ENCODE results near the gene PTH1R. TPM values are rescaled to one million over a fixed set of nuclear protein-coding genes. Genes with fewer than 3 reads are reported as not detected.
A peak's percentile ranks its signal among the peaks of the same experiment; 100 is the strongest.

Gene PTH1R
- total RNA-seq, 1 donor from 2014 or later, result 15.4 TPM

DNA sequence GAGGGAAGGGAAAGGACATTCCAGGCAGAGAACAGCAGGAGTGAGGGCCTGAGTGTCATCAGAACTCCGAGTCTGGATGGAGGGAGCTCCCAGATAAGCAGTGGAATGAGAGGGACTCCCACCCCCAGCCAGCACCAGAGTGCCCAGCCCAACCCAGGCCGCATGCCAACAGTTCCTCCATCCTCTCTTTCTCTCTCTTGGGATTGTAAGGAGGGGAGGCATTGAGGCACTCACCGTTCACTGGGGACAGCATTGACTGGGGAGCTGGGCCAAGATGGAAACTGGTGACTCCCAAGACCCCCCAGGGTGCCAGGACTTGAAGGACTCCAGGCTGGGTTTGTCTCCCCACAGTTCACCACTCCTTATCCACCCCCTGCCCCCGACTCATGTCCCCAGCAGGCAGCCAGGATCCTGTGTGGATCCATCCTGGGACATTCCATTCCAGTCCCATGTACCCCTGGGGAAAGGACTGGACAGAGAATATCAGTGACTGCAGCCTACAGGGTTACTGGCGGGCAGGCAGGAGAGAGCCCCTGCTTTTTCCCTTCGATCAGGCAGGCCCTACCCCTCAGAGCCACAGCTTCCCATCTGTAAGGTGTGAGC is 15.7 kb downstream of the PTH1R start:
- no peaks in the 10 kb centered on the region for H3K27me3 Mint-ChIP-seq (ENCODE audit: unreplicated experiment)
- H3K9me3 Mint-ChIP-seq (ENCODE audit: unreplicated experiment), result no peaks in the 10 kb centered on the region
- no peak for DNase-seq (ENCODE audit: extremely low spot score, unreplicated experiment)
- H3K27ac Mint-ChIP-seq (ENCODE audit: unreplicated experiment), result no peak overlapping the region
- H3K4me3 Mint-ChIP-seq (ENCODE audit: unreplicated experiment), result peak overlapping the region; percentile 70
- TF ChIP-seq, protein P1, sequence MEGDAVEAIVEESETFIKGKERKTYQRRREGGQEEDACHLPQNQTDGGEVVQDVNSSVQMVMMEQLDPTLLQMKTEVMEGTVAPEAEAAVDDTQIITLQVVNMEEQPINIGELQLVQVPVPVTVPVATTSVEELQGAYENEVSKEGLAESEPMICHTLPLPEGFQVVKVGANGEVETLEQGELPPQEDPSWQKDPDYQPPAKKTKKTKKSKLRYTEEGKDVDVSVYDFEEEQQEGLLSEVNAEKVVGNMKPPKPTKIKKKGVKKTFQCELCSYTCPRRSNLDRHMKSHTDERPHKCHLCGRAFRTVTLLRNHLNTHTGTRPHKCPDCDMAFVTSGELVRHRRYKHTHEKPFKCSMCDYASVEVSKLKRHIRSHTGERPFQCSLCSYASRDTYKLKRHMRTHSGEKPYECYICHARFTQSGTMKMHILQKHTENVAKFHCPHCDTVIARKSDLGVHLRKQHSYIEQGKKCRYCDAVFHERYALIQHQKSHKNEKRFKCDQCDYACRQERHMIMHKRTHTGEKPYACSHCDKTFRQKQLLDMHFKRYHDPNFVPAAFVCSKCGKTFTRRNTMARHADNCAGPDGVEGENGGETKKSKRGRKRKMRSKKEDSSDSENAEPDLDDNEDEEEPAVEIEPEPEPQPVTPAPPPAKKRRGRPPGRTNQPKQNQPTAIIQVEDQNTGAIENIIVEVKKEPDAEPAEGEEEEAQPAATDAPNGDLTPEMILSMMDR (IDR thresholded peaks at IDR 0.05), result no peak
- H3K4me1 Mint-ChIP-seq (ENCODE audit: unreplicated experiment), result peaks cover 28% of the 10 kb centered on the region
- H3K36me3 Mint-ChIP-seq (ENCODE audit: unreplicated experiment), result no peaks in the 10 kb centered on the region

DNA sequence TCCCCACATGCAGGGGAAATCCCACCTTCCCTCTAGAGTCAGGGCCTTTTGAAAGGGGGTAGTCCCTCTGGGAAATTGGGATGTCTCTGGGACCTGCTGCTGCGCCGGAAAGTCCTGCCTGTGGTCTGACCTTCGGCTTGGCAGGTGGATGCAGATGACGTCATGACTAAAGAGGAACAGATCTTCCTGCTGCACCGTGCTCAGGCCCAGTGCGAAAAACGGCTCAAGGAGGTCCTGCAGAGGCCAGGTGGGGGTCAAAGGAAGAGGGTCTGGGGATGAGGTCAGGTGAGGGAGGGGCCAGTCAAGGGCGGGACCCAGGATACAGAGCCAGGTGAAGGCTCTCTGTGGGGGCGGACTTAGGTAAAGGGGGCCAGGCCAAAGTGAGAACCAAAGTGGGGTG is 16.2 kb downstream of the PTH1R start:
- Mint-ChIP-seq H3K36me3 (ENCODE audit: unreplicated experiment) (no peaks in the 10 kb centered on the region), H3K27me3 (ENCODE audit: unreplicated experiment) (no peaks in the 10 kb centered on the region), H3K27ac (ENCODE audit: unreplicated experiment) (no peak overlapping the region), H3K4me3 (ENCODE audit: unreplicated experiment) (no peak overlapping the region), H3K4me1 (ENCODE audit: unreplicated experiment) (peaks cover 28% of the 10 kb centered on the region), H3K9me3 (ENCODE audit: unreplicated experiment) (no peaks in the 10 kb centered on the region)
- TF ChIP-seq, protein P1 (IDR thresholded peaks at IDR 0.05), result no peak
- DNase-seq (ENCODE audit: extremely low spot score, unreplicated experiment), result no peak

DNA sequence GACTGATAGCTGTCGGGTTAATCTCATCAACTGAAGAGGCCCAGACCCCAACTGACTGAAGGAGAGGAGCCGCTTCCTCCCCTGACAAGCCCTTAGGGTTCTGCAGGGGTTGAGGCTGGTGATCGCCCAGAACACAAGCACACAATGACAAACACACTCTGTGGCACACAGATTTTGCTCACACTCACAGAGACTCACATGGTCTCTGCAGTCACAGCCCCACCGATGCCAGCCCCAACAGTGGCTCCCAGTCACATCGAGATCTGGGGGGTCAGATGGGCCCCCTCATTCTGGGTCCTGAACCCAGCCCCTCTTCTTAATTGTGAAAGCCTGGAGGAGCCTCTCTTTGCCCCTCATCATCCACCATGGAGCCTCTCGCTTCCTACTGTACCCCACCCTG is 16.7 kb downstream of the PTH1R start:
- H3K36me3 Mint-ChIP-seq (ENCODE audit: unreplicated experiment), result no peaks in the 10 kb centered on the region
- peaks cover 28% of the 10 kb centered on the region for H3K4me1 Mint-ChIP-seq (ENCODE audit: unreplicated experiment)
- H3K27ac Mint-ChIP-seq (ENCODE audit: unreplicated experiment), result no peak overlapping the region
- DNase-seq (ENCODE audit: extremely low spot score, unreplicated experiment), result no peak
- no peaks in the 10 kb centered on the region for H3K9me3 Mint-ChIP-seq (ENCODE audit: unreplicated experiment)
- TF ChIP-seq, protein P1 (IDR thresholded peaks at IDR 0.05), result no peak
- H3K4me3 Mint-ChIP-seq (ENCODE audit: unreplicated experiment), result no peak overlapping the region
- no peaks in the 10 kb centered on the region for H3K27me3 Mint-ChIP-seq (ENCODE audit: unreplicated experiment)

DNA sequence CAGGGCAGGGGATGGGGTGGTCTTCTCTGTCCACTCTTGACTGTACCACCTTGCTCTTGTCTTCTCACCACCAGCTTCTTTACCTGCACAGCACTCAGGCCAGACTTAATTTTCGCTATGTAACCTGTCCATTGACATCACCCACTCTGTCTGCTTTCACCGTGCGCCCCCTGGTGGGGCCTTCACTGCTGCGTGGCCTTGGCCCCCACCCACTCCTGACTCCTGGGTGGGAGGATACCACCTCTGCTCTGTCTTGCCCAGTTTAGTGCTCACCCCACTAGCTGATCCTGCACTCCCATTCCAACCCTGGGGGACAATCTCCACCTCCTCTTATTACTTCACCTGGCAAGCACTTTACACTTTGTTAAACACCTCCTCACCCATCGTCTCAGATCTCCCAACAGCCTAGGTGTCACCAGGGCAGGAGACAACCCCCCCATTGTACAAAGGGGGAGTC is 17.7 kb downstream of the PTH1R start:
- peaks cover 23% of the 10 kb centered on the region for H3K4me1 Mint-ChIP-seq (ENCODE audit: unreplicated experiment)
- TF ChIP-seq, protein P1 (IDR thresholded peaks at IDR 0.05), result peak; percentile 92
- no peak overlapping the region for H3K4me3 Mint-ChIP-seq (ENCODE audit: unreplicated experiment)
- no peaks in the 10 kb centered on the region for H3K36me3 Mint-ChIP-seq (ENCODE audit: unreplicated experiment)
- H3K9me3 Mint-ChIP-seq (ENCODE audit: unreplicated experiment), result no peaks in the 10 kb centered on the region
- DNase-seq (ENCODE audit: extremely low spot score, unreplicated experiment), result no peak
- no peaks in the 10 kb centered on the region for H3K27me3 Mint-ChIP-seq (ENCODE audit: unreplicated experiment)
- no peak overlapping the region for H3K27ac Mint-ChIP-seq (ENCODE audit: unreplicated experiment)

DNA sequence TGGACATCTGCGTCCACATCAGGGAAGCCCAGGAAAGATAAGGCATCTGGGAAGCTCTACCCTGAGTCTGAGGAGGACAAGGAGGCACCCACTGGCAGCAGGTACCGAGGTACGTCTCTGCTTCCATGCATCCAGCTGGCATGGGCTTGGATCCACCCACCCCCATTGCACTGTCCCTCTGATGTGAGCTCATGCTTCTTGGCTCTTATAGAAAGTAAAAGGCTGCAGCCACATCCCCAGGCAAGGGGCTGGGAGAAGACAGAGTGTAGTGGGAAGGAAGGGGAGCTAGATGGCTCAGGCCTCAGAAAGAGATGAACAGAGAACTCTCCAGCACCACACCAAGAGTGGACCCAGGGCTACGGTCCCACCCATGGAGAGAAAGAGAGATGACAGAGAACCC is 18.2 kb downstream of the PTH1R start:
- H3K27me3 Mint-ChIP-seq (ENCODE audit: unreplicated experiment), result no peaks in the 10 kb centered on the region

More for the DNA sequence above, 18.2 kb downstream of the PTH1R start:
- Mint-ChIP-seq H3K27ac (ENCODE audit: unreplicated experiment) (no peak overlapping the region), H3K36me3 (ENCODE audit: unreplicated experiment) (no peaks in the 10 kb centered on the region), H3K4me3 (ENCODE audit: unreplicated experiment) (no peak overlapping the region), H3K9me3 (ENCODE audit: unreplicated experiment) (no peaks in the 10 kb centered on the region), H3K4me1 (ENCODE audit: unreplicated experiment) (peaks cover 23% of the 10 kb centered on the region)
- TF ChIP-seq, protein P1 (IDR thresholded peaks at IDR 0.05), result no peak
- DNase-seq (ENCODE audit: extremely low spot score, unreplicated experiment), result no peak

All from osteocyte (in vitro differentiated cells).